ENCODE results near the gene SMIM36. TPM values are rescaled to one million over a fixed set of nuclear protein-coding genes. Genes with fewer than 3 reads are reported as not detected.

Gene SMIM36
- total RNA-seq, 4 donors from 2014 or later = not detected

DNA sequence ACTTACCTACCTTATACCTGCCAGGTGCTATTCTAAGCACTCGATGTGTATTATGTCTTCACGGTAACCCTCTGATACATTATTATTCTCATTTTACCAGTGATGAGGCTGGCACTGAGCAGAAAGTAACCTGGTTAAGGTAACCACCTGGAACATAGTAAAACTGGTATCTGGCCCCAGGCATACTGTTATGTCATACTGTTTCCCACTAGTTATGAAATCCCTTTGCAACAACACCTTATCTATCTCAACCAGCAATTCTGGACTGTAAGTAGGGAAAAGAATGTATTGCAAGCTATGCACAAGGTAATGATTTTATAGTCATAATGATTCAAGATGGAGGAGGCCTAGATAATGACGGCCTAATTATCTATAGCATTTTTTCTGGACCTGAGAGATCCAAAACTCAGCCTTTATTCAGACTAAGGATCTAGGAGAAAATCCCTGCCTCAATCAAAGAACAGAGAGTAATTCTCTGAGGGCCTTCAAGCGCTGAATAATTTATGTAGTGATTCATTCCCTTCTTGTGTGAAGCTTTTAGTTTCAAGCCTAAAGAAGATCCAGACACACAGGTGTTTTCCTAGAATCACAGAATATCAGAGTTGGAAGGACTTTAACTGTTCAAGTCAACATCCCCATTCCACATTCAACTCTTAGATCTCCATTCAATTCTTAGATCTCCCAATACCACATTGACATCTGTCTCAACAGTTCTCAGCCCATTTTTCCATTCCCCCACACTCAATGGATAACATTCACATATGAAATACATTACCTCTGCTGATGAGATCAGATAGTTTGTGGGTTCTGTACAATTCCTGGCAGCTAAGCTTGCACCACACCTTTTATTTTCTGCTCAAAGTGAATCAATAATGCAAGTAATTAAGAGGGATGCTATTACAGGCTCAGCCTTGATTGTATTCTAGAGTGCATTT lies 74.8 kb downstream of the SMIM36 start:
- in situ Hi-C loops (cut with MboI; ENCODE audit: low sequenced_read_pairs in 4 of 4) (no loop called here), intact Hi-C loops (cut with DNase I; ENCODE audit: low total_unique reads) (no loop called here)
- Histone ChIP-seq H3K27me3 (no peaks in the 10 kb centered on the region), H3K27ac (no peak overlapping the region), H3K4me1 (no peaks in the 10 kb centered on the region), H3K36me3 (no peaks in the 10 kb centered on the region), H3K9me3 (no peaks in the 10 kb centered on the region), H3K4me3 (no peak overlapping the region)
- no peak for TF ChIP-seq CTCF (IDR thresholded peaks at IDR 0.05 in 4 of 5, conservative IDR thresholded peaks at IDR 0.05 in 1 of 5)
- no peak for TF ChIP-seq POLR2A (IDR thresholded peaks at IDR 0.05)
- DNase-seq = no peak
- no peak for ATAC-seq

- no peaks in the 10 kb centered on the region for H3K9me3 ChIP-seq
- intact Hi-C loops (cut with DNase I; ENCODE audit: low total_unique reads) (no loop called here), in situ Hi-C loops (cut with MboI; ENCODE audit: low sequenced_read_pairs in 4 of 4) (no loop called here)
- H3K4me1 ChIP-seq = no peaks in the 10 kb centered on the region
- no peak for ATAC-seq
- H3K27ac ChIP-seq = no peak overlapping the region
- no peak for TF ChIP-seq CTCF (IDR thresholded peaks at IDR 0.05 in 4 of 5, conservative IDR thresholded peaks at IDR 0.05 in 1 of 5)
- no peak for TF ChIP-seq POLR2A (IDR thresholded peaks at IDR 0.05)
- H3K36me3 ChIP-seq = no peaks in the 10 kb centered on the region
- H3K4me3 ChIP-seq = no peak overlapping the region
- no peaks in the 10 kb centered on the region for H3K27me3 ChIP-seq
- DNase-seq = no peak
These were observed 75.8 kb downstream of the SMIM36 start for GRCh38 chr17:55435408-55435807.

DNA sequence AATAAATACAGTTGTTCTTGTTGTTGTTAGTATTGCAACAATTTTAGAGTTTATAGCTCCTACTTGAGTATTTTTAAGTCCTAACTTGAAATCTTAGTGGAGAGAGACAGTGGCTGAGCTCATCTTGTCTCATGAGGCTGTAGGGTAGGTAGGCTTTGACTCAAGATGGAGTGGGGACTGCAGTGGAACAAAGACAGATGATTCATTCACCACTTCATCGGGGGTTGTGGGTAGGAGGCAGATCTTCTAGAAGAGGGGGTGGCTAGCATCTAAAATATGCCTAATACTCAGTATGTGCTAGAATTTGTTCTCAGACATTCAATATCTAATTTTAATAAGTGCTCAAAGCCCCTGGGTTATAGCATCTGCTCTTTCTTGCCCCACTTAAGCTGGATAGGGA lies 76.5 kb downstream of the SMIM36 start:
- no peaks in the 10 kb centered on the region for H3K9me3 ChIP-seq
- no peak overlapping the region for H3K4me3 ChIP-seq
- no peak overlapping the region for H3K27ac ChIP-seq
- in situ Hi-C loops (cut with MboI; ENCODE audit: low sequenced_read_pairs in 4 of 4) (no loop called here), intact Hi-C loops (cut with DNase I; ENCODE audit: low total_unique reads) (no loop called here)
- TF ChIP-seq CTCF (IDR thresholded peaks at IDR 0.05 in 4 of 5, conservative IDR thresholded peaks at IDR 0.05 in 1 of 5) (no peak), POLR2A (IDR thresholded peaks at IDR 0.05) (no peak)
- no peaks in the 10 kb centered on the region for H3K36me3 ChIP-seq
- no peaks in the 10 kb centered on the region for H3K27me3 ChIP-seq
- DNase-seq = no peak
- no peak for ATAC-seq
- H3K4me1 ChIP-seq = no peaks in the 10 kb centered on the region

DNA sequence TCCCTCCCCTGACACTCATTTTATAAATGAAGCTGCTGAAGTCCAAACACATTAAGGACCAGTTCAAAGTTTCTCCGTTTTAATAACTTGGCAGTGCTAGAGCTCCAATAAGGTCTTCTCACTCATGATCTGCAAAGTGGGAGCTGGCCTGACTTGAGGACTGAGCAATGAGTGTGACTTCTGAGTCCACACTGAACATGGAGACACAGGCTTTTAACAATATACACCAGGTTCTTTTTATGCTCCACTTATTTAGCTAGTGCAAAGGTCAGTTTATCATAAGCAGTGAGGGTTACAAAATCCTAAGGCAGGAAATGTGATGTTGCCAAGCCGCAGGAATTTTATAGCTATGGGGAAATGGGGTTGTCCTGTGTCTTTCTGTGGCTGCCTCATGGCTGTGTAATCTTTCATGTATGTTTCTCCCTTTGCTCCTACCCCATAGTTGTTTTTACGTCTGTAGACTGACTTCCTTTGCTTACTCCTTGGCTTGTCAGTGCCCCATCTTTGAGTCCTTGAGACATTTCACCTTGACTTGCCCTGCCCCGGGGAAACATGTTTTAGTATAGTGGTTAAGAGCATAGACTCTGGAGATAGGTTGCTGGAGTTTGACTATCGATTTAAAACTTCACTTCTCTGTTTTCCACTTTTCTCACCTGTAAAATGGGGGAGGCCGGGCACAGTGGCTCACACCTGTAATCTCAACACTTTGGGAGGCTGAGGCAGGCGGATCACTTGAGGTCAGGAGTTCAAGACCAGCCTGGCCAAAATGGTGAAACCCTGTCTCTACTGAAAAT lies 77.4 kb downstream of the SMIM36 start:
- no peak for DNase-seq
- in situ Hi-C loops (cut with MboI; ENCODE audit: low sequenced_read_pairs in 4 of 4) = no loop called here
- Histone ChIP-seq H3K27ac (no peak overlapping the region), H3K9me3 (no peaks in the 10 kb centered on the region), H3K36me3 (no peaks in the 10 kb centered on the region), H3K4me3 (no peak overlapping the region), H3K27me3 (no peaks in the 10 kb centered on the region), H3K4me1 (no peaks in the 10 kb centered on the region)
- intact Hi-C loops (cut with DNase I; ENCODE audit: low total_unique reads) = no loop called here
- TF ChIP-seq POLR2A (IDR thresholded peaks at IDR 0.05) (no peak), CTCF (IDR thresholded peaks at IDR 0.05 in 4 of 5, conservative IDR thresholded peaks at IDR 0.05 in 1 of 5) (no peak)
- ATAC-seq = peak; percentile 60 to 63
